Gastroesophageal sphincter (tissue), 4 donors: ENCODE data around the gene AKR1B1. TPM values are rescaled to one million over a fixed set of nuclear protein-coding genes. Genes with fewer than 3 reads are reported as not detected.

Source experiments
- ATAC-seq: fragments of 150-250 bp; one replicate; pipeline ENCODE4 v1.9.1; 2016; ENCODE audit warnings: mild to moderate bottlenecking, moderate library complexity
- H3K27ac ChIP-seq, 4 donors: fragments of 200-600 bp; sonication (generic) in 3 of 4; 1 replicate in 3 of 4; 2 replicates in 1 of 4; pipeline ENCODE4 v1.5.1; 2016 to 2019
- H3K27me3 ChIP-seq: fragments of 200-600 bp; sonication (generic); one replicate; pipeline ENCODE4 v1.5.1; 2019
- H3K36me3 ChIP-seq, 2 donors: fragments of 200-600 bp; sonication (generic); one replicate each; pipeline ENCODE4 v1.5.1; 2019; ENCODE audit warnings: control low read depth in 1 of 2
- H3K4me1 ChIP-seq, 3 donors: fragments of 200-600 bp; sonication (generic); 1 replicate in 2 of 3; 2 replicates in 1 of 3; pipeline ENCODE4 v1.5.1; 2016 to 2019; ENCODE audit warnings: control low read depth in 2 of 3
- H3K4me3 ChIP-seq, 2 donors: fragments of 200-600 bp; sonication (generic); one replicate each; pipeline ENCODE4 v1.5.1; 2019; ENCODE audit warnings: mild to moderate bottlenecking in 1 of 2, moderate library complexity in 1 of 2
- H3K9me3 ChIP-seq, 3 donors: fragments of 200-600 bp; sonication (generic); one replicate each; pipeline ENCODE4 v1.5.1; 2017 to 2019; ENCODE audit warnings: control low read depth in 2 of 3
- EP300 ChIP-seq: sonication (generic); formaldehyde crosslinking; IDR thresholded peaks from one replicate; pipeline ENCODE4 v1.6.1; 2017; ENCODE audit warnings: antibody characterized with exemption, mild to moderate bottlenecking
- POLR2A ChIP-seq, 2 donors: fragments of 450-650 bp; IDR thresholded peaks; one replicate each; pipeline ENCODE4 v1.6.1; 2017; ENCODE audit warnings: antibody characterized with exemption in 2 of 2, mild to moderate bottlenecking in 2 of 2, moderate library complexity in 1 of 2
- POLR2AphosphoS5 ChIP-seq: sonication (generic); formaldehyde crosslinking; IDR thresholded peaks from one replicate; pipeline ENCODE4 v1.6.1; 2017; ENCODE audit warnings: antibody characterized with exemption
- WGBS, 2 donors: methylation state at CpG; one replicate each; pipeline ENCODE4 v1.1.5; 2018; ENCODE audit warnings: low coverage in 1 of 2; 5-methylcytosine and 5-hydroxymethylcytosine counted together
- total RNA-seq, 4 donors: library from RNA; depleted of rRNA; stranded (reverse); fragments of >200 nt; gene quantifications; one replicate each; pipeline ENCODE4 v1.1.0, GENCODE V29; 2016
- TF ChIP-seq, protein P1 (sequence below), 4 experiments: fragments of 200-600 bp in 2 of 4; fragments of 450-650 bp in 2 of 4; sonication (generic) in 1 of 4; IDR thresholded peaks; one replicate each; pipeline ENCODE4 v1.5.1; 2017 to 2019; ENCODE audit warnings: antibody characterized with exemption in 4 of 4, mild to moderate bottlenecking in 2 of 4, moderate library complexity in 2 of 4

AKR1B1 gene
- total RNA-seq, 4 donors from 2014 or later, result 34.1 to 55.2 (median 41.1) TPM

DNA sequence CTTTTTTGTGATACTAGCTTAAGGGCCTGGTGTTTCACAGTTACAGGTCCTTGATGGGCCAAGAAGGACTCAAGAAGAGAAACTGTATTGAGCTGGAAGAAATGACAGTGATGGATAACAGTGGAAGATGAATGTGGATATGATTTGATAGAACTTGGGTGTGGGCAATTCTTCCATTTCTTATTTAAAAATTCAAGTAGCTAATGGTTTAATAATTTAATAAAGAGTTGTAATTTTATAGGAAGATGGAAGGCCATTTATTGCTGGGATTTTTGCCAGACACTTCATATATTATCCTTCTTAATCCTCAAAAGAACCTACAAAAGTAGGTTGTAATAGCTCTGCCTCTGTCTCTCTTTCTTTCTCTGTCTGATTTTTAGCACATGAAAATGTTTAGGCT is 21.3 kb upstream of the AKR1B1 start:
- Histone ChIP-seq H3K9me3 (no peaks in the 10 kb centered on the region), H3K36me3 (no peaks in the 10 kb centered on the region), H3K4me1 (no peaks in the 10 kb centered on the region), H3K4me3 (no peak overlapping the region), H3K27ac (no peak overlapping the region), H3K27me3 (no peaks in the 10 kb centered on the region)
- ATAC-seq, result no peak
- TF ChIP-seq POLR2A (IDR thresholded peaks at IDR 0.05) (no peak), POLR2AphosphoS5 (no peak), EP300 (no peak)
- TF ChIP-seq, protein P1, sequence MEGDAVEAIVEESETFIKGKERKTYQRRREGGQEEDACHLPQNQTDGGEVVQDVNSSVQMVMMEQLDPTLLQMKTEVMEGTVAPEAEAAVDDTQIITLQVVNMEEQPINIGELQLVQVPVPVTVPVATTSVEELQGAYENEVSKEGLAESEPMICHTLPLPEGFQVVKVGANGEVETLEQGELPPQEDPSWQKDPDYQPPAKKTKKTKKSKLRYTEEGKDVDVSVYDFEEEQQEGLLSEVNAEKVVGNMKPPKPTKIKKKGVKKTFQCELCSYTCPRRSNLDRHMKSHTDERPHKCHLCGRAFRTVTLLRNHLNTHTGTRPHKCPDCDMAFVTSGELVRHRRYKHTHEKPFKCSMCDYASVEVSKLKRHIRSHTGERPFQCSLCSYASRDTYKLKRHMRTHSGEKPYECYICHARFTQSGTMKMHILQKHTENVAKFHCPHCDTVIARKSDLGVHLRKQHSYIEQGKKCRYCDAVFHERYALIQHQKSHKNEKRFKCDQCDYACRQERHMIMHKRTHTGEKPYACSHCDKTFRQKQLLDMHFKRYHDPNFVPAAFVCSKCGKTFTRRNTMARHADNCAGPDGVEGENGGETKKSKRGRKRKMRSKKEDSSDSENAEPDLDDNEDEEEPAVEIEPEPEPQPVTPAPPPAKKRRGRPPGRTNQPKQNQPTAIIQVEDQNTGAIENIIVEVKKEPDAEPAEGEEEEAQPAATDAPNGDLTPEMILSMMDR (IDR thresholded peaks at IDR 0.05), result no peak

DNA sequence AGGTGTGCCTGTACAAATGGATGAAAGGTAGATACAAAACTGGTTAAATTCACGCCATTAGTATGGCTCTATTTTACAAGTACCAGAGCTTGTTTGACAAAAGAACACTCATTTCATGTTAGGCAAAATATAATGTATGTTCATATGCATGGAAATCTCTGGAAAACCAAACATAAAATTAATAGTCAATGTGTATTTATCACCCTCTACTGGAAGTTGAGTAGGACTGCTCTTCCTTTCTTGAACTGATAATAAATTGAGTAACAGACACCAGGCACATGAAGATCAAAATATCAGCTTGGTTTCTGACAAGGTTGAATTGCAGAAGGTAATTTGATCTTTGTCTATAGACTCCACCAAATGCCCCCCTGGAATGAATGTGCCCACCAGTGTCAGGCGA is 19.8 kb upstream of the AKR1B1 start:
- ATAC-seq, result no peak
- H3K27me3 ChIP-seq, result no peaks in the 10 kb centered on the region
- no peaks in the 10 kb centered on the region for H3K9me3 ChIP-seq
- 56 to 77% methylated on average over 1 to 2 of the region's 2 CpGs for WGBS, 2 donors
- no peaks in the 10 kb centered on the region for H3K36me3 ChIP-seq
- H3K27ac ChIP-seq, result no peak overlapping the region
- H3K4me3 ChIP-seq, result no peak overlapping the region
- TF ChIP-seq POLR2A (IDR thresholded peaks at IDR 0.05), result no peak
- no peak for TF ChIP-seq EP300
- TF ChIP-seq, protein P1 (IDR thresholded peaks at IDR 0.05), result no peak
- TF ChIP-seq POLR2AphosphoS5, result no peak
- H3K4me1 ChIP-seq, result no peaks in the 10 kb centered on the region

GRCh38 chr7:134477954-134478353 is 19.1 kb upstream of the AKR1B1 start:
- H3K27me3 ChIP-seq, result no peaks in the 10 kb centered on the region
- WGBS, 2 donors, result 79 to 93% methylated on average over 1 to 2 of the region's 2 CpGs
- no peak for ATAC-seq
- no peaks in the 10 kb centered on the region for H3K4me1 ChIP-seq
- no peaks in the 10 kb centered on the region for H3K36me3 ChIP-seq
- H3K9me3 ChIP-seq, result no peaks in the 10 kb centered on the region
- H3K27ac ChIP-seq, result no peak overlapping the region
- H3K4me3 ChIP-seq, result no peak overlapping the region
- TF ChIP-seq POLR2AphosphoS5 (no peak), EP300 (no peak)
- TF ChIP-seq, protein P1 (IDR thresholded peaks at IDR 0.05), result no peak

DNA sequence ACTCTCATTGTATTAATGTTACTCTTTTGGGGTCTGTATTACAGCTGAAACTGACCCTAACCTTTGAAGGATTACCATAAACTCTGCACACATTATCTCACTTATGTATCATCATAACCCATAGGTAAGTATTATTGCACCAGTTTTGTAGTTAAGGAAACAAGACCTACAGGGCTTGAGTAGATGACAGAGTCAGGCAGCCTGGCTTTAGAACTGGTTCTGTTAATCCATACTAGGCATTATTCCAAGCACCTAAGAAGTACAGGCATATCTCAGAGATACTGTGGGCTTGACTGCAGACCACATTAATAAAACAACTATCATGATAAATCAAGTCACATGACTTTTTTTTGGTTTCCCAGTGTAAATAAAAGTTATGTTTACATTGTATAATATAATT is 17.1 kb upstream of the AKR1B1 start:
- Histone ChIP-seq H3K36me3 (no peaks in the 10 kb centered on the region), H3K4me3 (no peak overlapping the region), H3K27me3 (no peaks in the 10 kb centered on the region), H3K9me3 (no peaks in the 10 kb centered on the region), H3K4me1 (no peaks in the 10 kb centered on the region), H3K27ac (no peak overlapping the region)
- ATAC-seq, result no peak
- TF ChIP-seq POLR2A (IDR thresholded peaks at IDR 0.05), result no peak
- no peak for TF ChIP-seq EP300
- TF ChIP-seq, protein P1 (IDR thresholded peaks at IDR 0.05), result no peak
- TF ChIP-seq POLR2AphosphoS5, result no peak

DNA sequence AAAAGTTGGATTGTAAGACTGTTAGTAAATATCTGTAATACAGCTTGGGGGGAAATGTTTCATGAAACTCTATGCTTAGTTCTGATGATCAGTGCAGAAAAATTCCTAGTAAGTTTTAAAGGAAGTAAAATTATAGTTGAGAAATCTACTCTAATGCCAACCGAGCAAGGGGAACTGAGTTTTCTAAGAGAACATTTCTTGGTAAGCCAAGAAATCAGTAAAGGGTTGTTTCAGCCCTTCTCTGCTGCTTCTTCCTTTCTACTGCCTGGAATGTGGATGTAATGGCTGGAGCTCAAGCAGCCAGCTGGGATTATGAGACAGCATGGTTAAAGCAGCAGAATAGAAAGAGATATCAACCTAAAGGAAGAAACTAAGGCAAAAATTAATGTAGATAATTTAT is 15.9 kb upstream of the AKR1B1 start:
- Histone ChIP-seq H3K9me3 (no peaks in the 10 kb centered on the region), H3K27ac (no peak overlapping the region), H3K4me3 (no peak overlapping the region), H3K36me3 (no peaks in the 10 kb centered on the region), H3K4me1 (no peaks in the 10 kb centered on the region), H3K27me3 (no peaks in the 10 kb centered on the region)
- 93% methylated on average over 1 of the region's 1 CpG; no CpG with 5 or more reads in 1 of the 2 donors for WGBS, 2 donors
- TF ChIP-seq POLR2AphosphoS5 (no peak), EP300 (no peak), POLR2A (IDR thresholded peaks at IDR 0.05) (no peak)
- TF ChIP-seq, protein P1 (IDR thresholded peaks at IDR 0.05), result no peak
- no peak for ATAC-seq
